ENCODE results near the gene KCNJ11.

The KCNJ11 gene

DNA sequence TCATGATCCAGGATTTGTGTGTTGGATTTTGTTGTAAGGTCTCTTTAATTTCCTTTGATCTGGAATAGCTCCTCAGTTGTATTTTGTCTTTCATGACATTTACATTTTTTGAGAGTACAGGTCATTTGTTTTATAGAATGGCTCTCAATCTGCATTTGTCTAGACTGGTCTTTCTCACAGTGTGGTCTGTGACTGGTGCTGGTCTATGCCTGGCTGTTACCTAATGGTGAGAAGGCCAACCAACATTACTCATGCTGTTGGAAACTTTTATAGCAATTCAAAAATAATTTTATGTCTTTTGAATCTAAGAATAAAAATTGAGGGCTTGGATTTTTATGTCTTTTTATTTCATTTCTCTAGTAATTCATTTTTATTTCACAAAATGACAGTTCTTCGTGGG, 40.8 kb downstream of the KCNJ11 start:
- H3K27ac ChIP-seq, result no peak overlapping the region
- peaks cover 17% of the 10 kb centered on the region for H3K27me3 ChIP-seq
- TF ChIP-seq, protein P1, sequence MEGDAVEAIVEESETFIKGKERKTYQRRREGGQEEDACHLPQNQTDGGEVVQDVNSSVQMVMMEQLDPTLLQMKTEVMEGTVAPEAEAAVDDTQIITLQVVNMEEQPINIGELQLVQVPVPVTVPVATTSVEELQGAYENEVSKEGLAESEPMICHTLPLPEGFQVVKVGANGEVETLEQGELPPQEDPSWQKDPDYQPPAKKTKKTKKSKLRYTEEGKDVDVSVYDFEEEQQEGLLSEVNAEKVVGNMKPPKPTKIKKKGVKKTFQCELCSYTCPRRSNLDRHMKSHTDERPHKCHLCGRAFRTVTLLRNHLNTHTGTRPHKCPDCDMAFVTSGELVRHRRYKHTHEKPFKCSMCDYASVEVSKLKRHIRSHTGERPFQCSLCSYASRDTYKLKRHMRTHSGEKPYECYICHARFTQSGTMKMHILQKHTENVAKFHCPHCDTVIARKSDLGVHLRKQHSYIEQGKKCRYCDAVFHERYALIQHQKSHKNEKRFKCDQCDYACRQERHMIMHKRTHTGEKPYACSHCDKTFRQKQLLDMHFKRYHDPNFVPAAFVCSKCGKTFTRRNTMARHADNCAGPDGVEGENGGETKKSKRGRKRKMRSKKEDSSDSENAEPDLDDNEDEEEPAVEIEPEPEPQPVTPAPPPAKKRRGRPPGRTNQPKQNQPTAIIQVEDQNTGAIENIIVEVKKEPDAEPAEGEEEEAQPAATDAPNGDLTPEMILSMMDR (IDR thresholded peaks at IDR 0.05), result no peak
- peaks cover 10 to 13% of the 10 kb centered on the region in 2 experiments for H3K4me1 ChIP-seq (ENCODE audit: control insufficient read depth in 1 of 2, insufficient read depth in 1 of 2, low read depth in 1 of 2, low read length in 1 of 2)
- H3K9me3 ChIP-seq, result no peaks in the 10 kb centered on the region
- H3K36me3 ChIP-seq, result peaks cover 4% of the 10 kb centered on the region
- H3K4me3 ChIP-seq (ENCODE audit: low read depth in 1 of 2, low read length in 1 of 2), result no peak overlapping the region

DNA sequence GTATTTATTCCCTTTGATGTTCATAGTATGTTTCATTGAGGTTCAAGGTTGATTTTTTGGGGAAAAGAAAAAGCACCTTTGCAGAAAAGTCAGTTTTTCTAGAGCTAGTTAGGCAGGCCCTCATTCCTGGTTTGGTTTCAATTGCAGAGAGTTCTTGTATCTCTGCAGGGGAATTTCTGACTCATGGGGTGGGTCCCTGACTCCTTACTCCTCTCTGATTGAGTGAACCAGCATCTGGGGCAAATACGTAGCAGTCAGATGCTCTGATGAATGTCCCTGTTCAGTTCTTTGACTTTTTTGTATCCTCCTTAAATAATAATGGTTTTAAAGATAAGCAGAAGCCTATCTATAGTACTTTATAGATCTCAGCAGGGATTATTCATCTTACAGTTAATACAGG, 44.6 kb downstream of the KCNJ11 start:
- Histone ChIP-seq H3K9me3 (no peaks in the 10 kb centered on the region), H3K4me3 (ENCODE audit: low read depth in 1 of 2, low read length in 1 of 2) (no peak overlapping the region)
- TF ChIP-seq, protein P1 (IDR thresholded peaks at IDR 0.05), result no peak

DNA sequence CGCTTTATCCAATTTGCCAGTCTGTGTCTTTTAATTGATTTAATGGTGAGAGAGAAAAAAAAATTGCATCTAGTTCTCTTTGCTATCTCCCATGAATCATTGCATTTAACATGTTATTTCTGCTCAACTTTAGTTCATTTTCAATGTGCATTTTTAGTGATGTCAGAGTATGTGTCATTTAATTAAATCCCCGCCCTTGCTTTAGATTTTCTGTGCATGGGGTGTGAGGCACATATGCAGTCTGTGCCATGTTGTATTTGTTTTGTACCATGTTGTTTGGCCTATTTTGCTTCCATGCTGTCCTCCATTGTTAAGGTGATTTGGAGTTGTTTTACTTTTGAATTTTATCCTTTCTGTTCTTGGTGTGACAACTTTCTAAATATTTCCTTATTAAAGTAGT, 45.2 kb downstream of the KCNJ11 start:
- H3K27ac ChIP-seq, result no peak overlapping the region
- TF ChIP-seq, protein P1 (IDR thresholded peaks at IDR 0.05), result no peak
- H3K9me3 ChIP-seq, result no peaks in the 10 kb centered on the region
- H3K4me1 ChIP-seq (ENCODE audit: control insufficient read depth in 1 of 2, insufficient read depth in 1 of 2, low read depth in 1 of 2, low read length in 1 of 2), result no peaks in the 10 kb centered on the region
- H3K4me3 ChIP-seq (ENCODE audit: low read depth in 1 of 2, low read length in 1 of 2), result no peak overlapping the region
- H3K27me3 ChIP-seq, result no peaks in the 10 kb centered on the region
- peaks cover 4% of the 10 kb centered on the region for H3K36me3 ChIP-seq

More for the DNA sequence above, 44.6 kb downstream of the KCNJ11 start:
- Histone ChIP-seq H3K36me3 (peaks cover 4% of the 10 kb centered on the region), H3K4me1 (ENCODE audit: control insufficient read depth in 1 of 2, insufficient read depth in 1 of 2, low read depth in 1 of 2, low read length in 1 of 2) (no peaks in the 10 kb centered on the region), H3K27ac (no peak overlapping the region), H3K27me3 (no peaks in the 10 kb centered on the region)

All from neutrophil (primary cell).